HG03457 (cell line): Measurements from ENCODE around the gene KRT78.
"Not testable (repeated sequence)": the region's sequence is repeated elsewhere in the genome, so short reads cannot be mapped to it uniquely, and the experiment has no call there.

Experiments used
- ATAC-seq: cut with Tn5 transposase; IDR thresholded peaks from one replicate; pipeline ENCODE4 v1.9.1; 2021; ENCODE audit warnings: moderate number of reproducible peaks; ENCODE audit not compliant: unreplicated experiment

KRT78 gene

GRCh38 chr12:52871291-52872039 is 22.7 kb upstream of the KRT78 start:
- ATAC-seq: no peak

- peak; percentile 53 for ATAC-seq
Measured at GRCh38 chr12:52870361-52871290, 21.8 kb upstream of the KRT78 start.

GRCh38 chr12:52867642-52868041 is 18.8 kb upstream of the KRT78 start:
- no peak for ATAC-seq

- ATAC-seq: no peak
Measured at GRCh38 chr12:52867152-52867551, 18.4 kb upstream of the KRT78 start.

- no peak for ATAC-seq
Measured at GRCh38 chr12:52865090-52865944, 16.5 kb upstream of the KRT78 start.

GRCh38 chr12:52862023-52862422 is 13.2 kb upstream of the KRT78 start:
- ATAC-seq: no peak

- no peak for ATAC-seq
Measured at GRCh38 chr12:52861511-52861910, 12.7 kb upstream of the KRT78 start.

GRCh38 chr12:52860102-52860823 is 11.5 kb upstream of the KRT78 start:
- ATAC-seq: no peak

- ATAC-seq: no peak
Measured at GRCh38 chr12:52857500-52857899, 8.7 kb upstream of the KRT78 start.

GRCh38 chr12:52856787-52857186 is 8.0 kb upstream of the KRT78 start:
- ATAC-seq: no peak

- ATAC-seq: not testable (repeated sequence)
Measured at GRCh38 chr12:52856077-52856476, 7.3 kb upstream of the KRT78 start.

GRCh38 chr12:52851787-52852186 is 3.0 kb upstream of the KRT78 start:
- no peak for ATAC-seq

GRCh38 chr12:52850681-52851080 is 1.9 kb upstream of the KRT78 start:
- ATAC-seq: no peak

- no peak for ATAC-seq
Measured at GRCh38 chr12:52849511-52849910, 717 bp upstream of the KRT78 start.

- ATAC-seq: no peak
Measured at GRCh38 chr12:52847335-52848102, 1.3 kb downstream of the KRT78 start.

- no peak for ATAC-seq
Measured at GRCh38 chr12:52846356-52846970, 2.3 kb downstream of the KRT78 start.

GRCh38 chr12:52845946-52846345 is 2.8 kb downstream of the KRT78 start:
- no peak for ATAC-seq

- ATAC-seq: no peak
Measured at GRCh38 chr12:52844386-52844785, 4.4 kb downstream of the KRT78 start.

- ATAC-seq: no peak
Measured at GRCh38 chr12:52839436-52840105, 9.2 kb downstream of the KRT78 start.
